ENCODE results near the gene DNAJC2.

The DNAJC2 gene

GRCh38 chr7:103344453-103345149 lies at the start of gene DNAJC2:
DNAJC2 (minus strand) TSS chr7:103344767; CDS start chr7:103344622, 145 bp downstream.
- peak; percentile 84 for DNase-seq

- no peak for DNase-seq
Measured at GRCh38 chr7:103391976-103392375, 47.4 kb upstream of the DNAJC2 start.

GRCh38 chr7:103391150-103391549 lies 46.6 kb upstream of the DNAJC2 start:
- DNase-seq: no peak

GRCh38 chr7:103389263-103389662 lies 44.7 kb upstream of the DNAJC2 start:
- DNase-seq: no peak

GRCh38 chr7:103388469-103389140 lies 44.0 kb upstream of the DNAJC2 start:
- no peak for DNase-seq

- no peak for DNase-seq
Measured at GRCh38 chr7:103387242-103387641, 42.7 kb upstream of the DNAJC2 start.

GRCh38 chr7:103382032-103382402 lies 37.5 kb upstream of the DNAJC2 start:
- DNase-seq: no peak

- no peak for DNase-seq
Measured at GRCh38 chr7:103381280-103382031, 36.9 kb upstream of the DNAJC2 start.

- DNase-seq: no peak
Measured at GRCh38 chr7:103380395-103381191, 36.0 kb upstream of the DNAJC2 start.

- no peak for DNase-seq
Measured at GRCh38 chr7:103379270-103379975, 34.9 kb upstream of the DNAJC2 start.

GRCh38 chr7:103373866-103374643 lies 29.5 kb upstream of the DNAJC2 start:
- no peak for DNase-seq

GRCh38 chr7:103369432-103369831 lies 24.9 kb upstream of the DNAJC2 start:
- DNase-seq: no peak

GRCh38 chr7:103349805-103350204 lies 5.2 kb upstream of the DNAJC2 start:
- DNase-seq: no peak

GRCh38 chr7:103348959-103349358 lies 4.4 kb upstream of the DNAJC2 start:
- DNase-seq: no peak

GRCh38 chr7:103348452-103348851 lies 3.9 kb upstream of the DNAJC2 start:
- no peak for DNase-seq

- DNase-seq: peak; percentile 80
Measured at GRCh38 chr7:103347507-103348267, 3.1 kb upstream of the DNAJC2 start, which contains the start of gene PSMC2. PSMC2 (plus strand) TSS chr7:103347643; CDS start chr7:103347712, 69 bp downstream.

GRCh38 chr7:103346396-103346795 lies 1.8 kb upstream of the DNAJC2 start:
- no peak for DNase-seq

- DNase-seq: peak; percentile 28
Measured at GRCh38 chr7:103343758-103344452, 662 bp downstream of the DNAJC2 start.

- DNase-seq: no peak
Measured at GRCh38 chr7:103343332-103343731, 1.2 kb downstream of the DNAJC2 start.

- no peak for DNase-seq
Measured at GRCh38 chr7:103341466-103341865, 3.1 kb downstream of the DNAJC2 start.
